Coronary artery (tissue), 2 donors: ENCODE results near the gene C15orf39.
"Not testable (repeated sequence)": the region's sequence is repeated elsewhere in the genome, so short reads cannot be mapped to it uniquely, and the experiment has no call there.

Experiments
- DNase-seq: peaks from one replicate; pipeline ENCODE4 v3.0.0-alpha.2; 2017; ENCODE audit warnings: low spot score
- H3K27ac ChIP-seq, 2 donors: fragments of 200-600 bp; sonication (generic); one replicate each; pipeline ENCODE4 v1.5.1; 2016 to 2019
- H3K4me3 ChIP-seq: fragments of 200-600 bp; sonication (generic); 2 replicates; pipeline ENCODE4 v1.5.1; 2016; ENCODE audit warnings: mild to moderate bottlenecking, moderate library complexity
- CTCF ChIP-seq: fragments of 200-600 bp; sonication (generic); IDR thresholded peaks from one replicate; pipeline ENCODE4 v1.5.1; 2019; ENCODE audit warnings: antibody characterized with exemption

The C15orf39 gene

DNA sequence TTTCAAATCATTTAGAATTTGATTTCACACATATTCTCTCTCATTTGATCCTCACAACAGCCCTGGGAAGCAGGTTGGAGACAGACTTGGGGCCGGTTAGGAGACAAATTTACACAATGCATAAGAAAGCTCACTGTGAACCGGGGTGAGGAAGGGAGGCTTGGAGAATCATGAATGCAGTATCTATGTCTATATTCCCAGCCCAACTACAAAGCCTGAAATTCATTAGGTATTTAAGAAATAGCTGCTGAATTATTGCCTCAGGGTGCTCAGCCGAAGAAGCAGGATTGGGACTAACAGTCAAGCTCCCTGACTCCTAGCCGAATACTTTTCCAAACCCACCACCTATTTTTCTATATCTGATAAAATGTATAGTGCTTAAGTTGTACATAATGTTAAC, 48.0 kb downstream of the C15orf39 start:
- no peak for TF ChIP-seq CTCF
- DNase-seq, result no peak
- Histone ChIP-seq H3K4me3 (no peak overlapping the region), H3K27ac (no peak overlapping the region)

DNA sequence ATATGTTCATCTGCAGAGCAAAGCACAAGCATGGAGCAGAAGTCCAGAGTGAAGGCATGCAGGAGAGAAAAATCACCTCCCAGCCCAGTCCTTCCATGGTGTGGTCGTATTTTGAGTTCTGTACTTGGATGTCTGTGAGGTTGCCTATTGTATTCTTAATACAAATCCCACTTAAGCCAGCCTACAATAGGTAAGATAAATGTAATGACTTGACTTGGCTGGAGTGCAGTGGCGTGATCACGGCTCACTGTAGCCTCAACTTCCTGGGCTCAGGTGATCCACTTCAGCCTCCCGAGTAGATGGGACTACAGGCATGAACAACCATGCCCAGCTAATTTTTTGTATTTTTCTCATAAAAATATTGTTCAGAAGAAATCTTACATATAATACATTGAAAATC, 49.7 kb downstream of the C15orf39 start:
- DNase-seq, H3K27ac ChIP-seq, H3K4me3 ChIP-seq: not testable (repeated sequence)

DNA sequence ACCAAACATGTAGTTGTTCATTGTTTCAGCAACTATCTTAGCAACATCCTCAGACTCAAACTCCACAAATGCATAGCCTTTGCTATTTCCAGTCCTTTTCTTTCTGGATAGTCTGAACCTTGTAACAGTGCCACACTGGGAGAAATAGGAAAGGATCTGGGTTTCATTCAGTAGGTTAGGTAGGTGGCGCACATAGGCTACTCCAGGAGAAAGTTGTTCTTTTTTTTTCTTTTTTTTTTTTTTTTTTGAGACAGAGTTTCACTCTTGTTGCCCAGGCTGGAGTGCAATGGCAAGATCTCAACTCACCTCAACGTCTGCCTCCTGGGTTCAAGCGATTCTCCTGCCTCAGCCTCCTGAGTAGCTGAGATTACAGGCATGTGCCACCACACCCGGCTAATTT, 50.6 kb downstream of the C15orf39 start:
- H3K27ac ChIP-seq, H3K4me3 ChIP-seq, DNase-seq: not testable (repeated sequence)

DNA sequence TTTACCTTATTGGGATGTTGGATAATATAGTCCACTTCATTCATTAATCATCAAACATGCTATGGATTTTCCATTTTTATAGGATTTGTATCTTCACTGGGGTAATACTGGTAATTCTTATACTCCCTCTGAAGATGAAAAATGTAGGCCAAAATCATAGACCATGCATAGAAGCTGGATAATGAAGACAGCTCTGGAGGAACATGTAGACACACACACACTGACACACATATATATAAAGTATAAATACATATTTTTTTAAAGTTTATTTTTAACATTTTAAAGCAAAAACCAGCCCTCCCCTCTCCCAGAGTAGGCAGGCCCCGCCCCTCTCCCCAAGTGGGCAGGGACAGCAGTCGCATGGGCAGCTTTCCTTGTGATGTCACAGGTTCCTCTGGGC, 56.4 kb downstream of the C15orf39 start, which contains the start of gene GOLGA6C:
Gene GOLGA6C (plus strand): TSS at position 301 of the 400 bp plus-strand sequence. CDS start 265 bp downstream, outside the sequence.
- DNase-seq, H3K4me3 ChIP-seq, H3K27ac ChIP-seq: not testable (repeated sequence)

- H3K27ac ChIP-seq, H3K4me3 ChIP-seq, DNase-seq: not testable (repeated sequence)
Observed at GRCh38 chr15:75258620-75259343, 57.1 kb downstream of the C15orf39 start.

- not testable (repeated sequence) for DNase-seq
Observed at GRCh38 chr15:75259873-75260272, 58.2 kb downstream of the C15orf39 start.

More at GRCh38 chr15:75259873-75260272, 58.2 kb downstream of the C15orf39 start:
- not testable (repeated sequence) for H3K4me3 ChIP-seq, H3K27ac ChIP-seq
